Tibial nerve (tissue), 4 donors: ENCODE data around the gene CRYAB.

Source experiments
- CTCF ChIP-seq, 5 experiments: fragments of 200-600 bp in 3 of 5; fragments of 450-650 bp in 2 of 5; sonication (generic) in 3 of 5; IDR thresholded peaks; one replicate each; pipeline ENCODE4 v1.5.1; 2016 to 2019; ENCODE audit warnings: antibody characterized with exemption in 5 of 5, mild to moderate bottlenecking in 3 of 5, moderate library complexity in 2 of 5
- EP300 ChIP-seq, 2 donors: sonication (generic); formaldehyde crosslinking; IDR thresholded peaks; one replicate each; pipeline ENCODE4 v1.6.1; 2017; ENCODE audit warnings: antibody characterized with exemption in 2 of 2, mild to moderate bottlenecking in 1 of 2
- POLR2A ChIP-seq, 2 donors: fragments of 450-650 bp; IDR thresholded peaks; one replicate each; pipeline ENCODE4 v1.6.1; 2017; ENCODE audit warnings: antibody characterized with exemption in 2 of 2, mild to moderate bottlenecking in 2 of 2, moderate library complexity in 2 of 2

- TF ChIP-seq CTCF (IDR thresholded peaks at IDR 0.05), result no peak
- no peak for TF ChIP-seq EP300 (IDR thresholded peaks at IDR 0.05)
- no peak for TF ChIP-seq POLR2A (IDR thresholded peaks at IDR 0.05)
Observed at GRCh38 chr11:111932611-111932950, 21.0 kb upstream of the CRYAB start.
